Measurements from ENCODE around the gene LYPD5.
"Not testable (repeated sequence)": the region's sequence is repeated elsewhere in the genome, so short reads cannot be mapped to it uniquely, and the experiment has no call there.

Gene LYPD5, protein sequence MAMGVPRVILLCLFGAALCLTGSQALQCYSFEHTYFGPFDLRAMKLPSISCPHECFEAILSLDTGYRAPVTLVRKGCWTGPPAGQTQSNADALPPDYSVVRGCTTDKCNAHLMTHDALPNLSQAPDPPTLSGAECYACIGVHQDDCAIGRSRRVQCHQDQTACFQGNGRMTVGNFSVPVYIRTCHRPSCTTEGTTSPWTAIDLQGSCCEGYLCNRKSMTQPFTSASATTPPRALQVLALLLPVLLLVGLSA

GRCh38 chr19:43802216-43802951 is at the start of gene LYPD5:
LYPD5 (minus strand) TSS chr19:43802447; CDS start chr19:43802380, 67 bp downstream.
- no peak for DNase-seq

GRCh38 chr19:43848821-43849220 is 46.6 kb upstream of the LYPD5 start:
- DNase-seq: no peak

GRCh38 chr19:43847884-43848283 is 45.6 kb upstream of the LYPD5 start:
- no peak for DNase-seq

DNA sequence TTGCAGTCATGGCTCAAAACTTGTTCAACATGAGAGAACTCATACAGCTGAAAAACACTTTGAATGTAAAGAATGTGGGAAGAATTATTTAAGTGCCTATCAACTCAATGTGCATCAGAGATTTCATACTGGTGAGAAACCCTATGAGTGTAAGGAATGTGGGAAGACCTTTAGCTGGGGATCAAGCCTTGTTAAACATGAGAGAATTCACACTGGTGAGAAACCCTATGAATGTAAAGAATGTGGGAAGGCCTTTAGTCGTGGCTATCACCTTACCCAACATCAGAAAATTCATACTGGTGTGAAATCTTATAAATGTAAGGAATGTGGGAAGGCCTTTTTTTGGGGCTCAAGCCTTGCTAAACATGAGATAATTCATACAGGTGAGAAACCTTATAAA is 45.0 kb upstream of the LYPD5 start:
- no peak for DNase-seq

- DNase-seq: no peak
Measured at GRCh38 chr19:43842007-43842406, 39.8 kb upstream of the LYPD5 start.

GRCh38 chr19:43839139-43839538 is 36.9 kb upstream of the LYPD5 start:
- DNase-seq: no peak

GRCh38 chr19:43826787-43827754 is 24.8 kb upstream of the LYPD5 start, which contains the start of gene ZNF283:
ZNF283 (plus strand) TSS chr19:43827321; CDS start chr19:43833505, 6,184 bp downstream.
- peak; percentile 80 for DNase-seq

DNA sequence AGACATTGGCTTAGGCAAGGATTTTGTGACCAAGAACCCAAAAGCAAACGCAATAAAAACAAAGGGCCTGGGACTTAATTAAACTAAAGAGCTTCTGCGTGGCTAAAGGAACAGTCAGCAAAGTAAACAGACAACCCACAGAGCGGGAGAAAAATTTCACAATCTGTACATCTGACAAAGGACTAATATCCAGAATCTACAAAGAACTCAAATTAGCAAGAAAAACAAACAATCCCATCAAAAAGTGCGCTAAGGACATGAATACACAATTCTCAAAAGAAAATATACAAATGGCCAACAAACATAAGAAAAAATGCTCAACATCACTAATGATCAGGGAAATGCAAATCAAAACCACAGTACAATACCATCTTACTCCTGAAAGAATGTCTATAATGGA is 22.3 kb upstream of the LYPD5 start:
- DNase-seq: not testable (repeated sequence)

DNA sequence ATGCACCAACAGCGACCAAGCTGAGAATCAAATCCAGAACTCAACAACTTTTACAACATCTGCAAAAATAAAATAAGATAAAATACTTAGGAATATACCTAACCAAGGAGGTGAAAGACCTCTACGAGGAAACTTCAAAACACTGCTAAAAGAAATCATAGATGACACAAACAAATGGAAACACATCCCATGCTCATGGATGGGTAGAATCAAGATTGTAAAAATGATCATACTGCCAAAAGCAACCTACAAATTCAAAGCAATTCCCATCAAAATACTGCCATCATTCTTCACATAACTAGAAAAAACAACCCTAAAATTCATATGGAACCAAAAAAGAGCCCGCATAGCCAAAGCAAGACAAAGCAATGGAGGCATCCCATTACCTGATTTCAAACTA is 21.6 kb upstream of the LYPD5 start:
- DNase-seq: not testable (repeated sequence)

GRCh38 chr19:43820884-43821215 is 18.6 kb upstream of the LYPD5 start:
- no peak for DNase-seq

DNA sequence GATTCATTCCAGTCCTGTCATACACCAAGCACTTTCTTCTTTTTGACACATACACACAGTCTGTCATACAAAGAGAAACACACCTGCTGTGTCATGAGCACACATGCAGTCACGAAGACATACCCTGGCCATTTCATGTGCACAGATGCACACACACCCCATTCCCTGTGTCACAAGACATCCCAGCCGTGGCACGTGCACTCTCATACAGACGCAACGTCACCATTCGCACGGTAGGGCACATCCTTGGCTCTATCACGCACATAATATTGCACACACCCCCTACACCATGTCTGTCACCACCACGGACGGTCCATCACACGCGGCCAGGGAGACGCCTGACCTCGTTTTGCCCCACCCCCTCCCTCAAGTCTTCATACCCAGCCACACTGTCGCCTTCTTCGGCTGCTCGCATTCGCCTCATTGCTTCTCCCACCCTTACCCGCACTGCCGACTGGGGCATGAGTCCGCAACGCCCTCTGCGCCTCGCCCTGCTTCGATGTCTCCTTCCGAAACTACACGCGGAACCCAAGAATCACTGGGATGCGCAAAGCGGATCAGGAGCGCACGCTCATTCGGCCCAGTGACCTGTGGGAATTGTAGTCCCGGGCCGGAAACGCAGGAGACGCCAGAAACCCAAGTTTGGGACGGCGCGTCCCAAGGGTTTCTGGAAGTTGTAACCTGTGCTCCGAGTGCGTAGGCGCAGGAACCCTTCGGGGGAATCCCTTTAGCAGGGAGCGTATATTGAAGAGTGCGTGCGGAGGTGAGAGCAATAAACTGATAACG is 18.0 kb upstream of the LYPD5 start:
- no peak for DNase-seq

DNA sequence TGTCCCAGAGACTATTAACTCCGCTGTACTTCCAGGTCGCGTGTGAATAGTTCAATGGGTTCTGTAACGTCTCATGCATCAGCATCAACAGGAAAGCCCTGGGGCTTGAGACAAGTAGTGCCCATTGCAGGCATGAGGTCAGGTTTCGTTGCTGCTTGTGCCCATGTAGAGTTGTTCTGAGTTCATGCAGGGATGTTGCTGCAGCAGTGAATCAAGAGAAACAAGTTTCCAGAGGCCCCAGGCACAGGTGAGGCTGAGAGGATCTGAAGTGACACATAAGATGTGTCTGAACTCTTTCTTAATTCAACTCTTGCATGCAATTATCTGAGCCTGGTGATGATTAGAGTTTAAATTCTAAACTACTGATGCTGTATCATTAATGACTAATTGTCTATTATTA is 16.3 kb upstream of the LYPD5 start:
- no peak for DNase-seq

DNA sequence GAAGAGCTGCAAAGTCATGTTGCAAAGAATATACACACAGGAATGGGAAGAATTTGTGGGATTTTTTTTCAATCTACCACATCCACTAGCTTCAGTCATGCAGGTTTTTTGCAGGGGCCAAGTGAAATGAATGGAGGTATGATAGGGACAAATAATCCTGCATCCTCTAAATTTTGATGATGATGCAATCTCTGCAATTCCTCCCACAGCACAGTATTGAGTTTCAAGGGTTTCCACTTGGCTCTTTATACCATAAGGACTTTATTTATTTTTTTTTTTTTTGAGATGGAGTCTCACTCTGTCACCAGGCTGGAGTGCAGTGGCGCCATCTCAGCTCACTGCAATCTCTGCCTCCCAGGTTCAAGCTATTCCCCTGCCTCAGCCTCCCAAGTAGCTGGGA is 15.2 kb upstream of the LYPD5 start:
- not testable (repeated sequence) for DNase-seq

DNA sequence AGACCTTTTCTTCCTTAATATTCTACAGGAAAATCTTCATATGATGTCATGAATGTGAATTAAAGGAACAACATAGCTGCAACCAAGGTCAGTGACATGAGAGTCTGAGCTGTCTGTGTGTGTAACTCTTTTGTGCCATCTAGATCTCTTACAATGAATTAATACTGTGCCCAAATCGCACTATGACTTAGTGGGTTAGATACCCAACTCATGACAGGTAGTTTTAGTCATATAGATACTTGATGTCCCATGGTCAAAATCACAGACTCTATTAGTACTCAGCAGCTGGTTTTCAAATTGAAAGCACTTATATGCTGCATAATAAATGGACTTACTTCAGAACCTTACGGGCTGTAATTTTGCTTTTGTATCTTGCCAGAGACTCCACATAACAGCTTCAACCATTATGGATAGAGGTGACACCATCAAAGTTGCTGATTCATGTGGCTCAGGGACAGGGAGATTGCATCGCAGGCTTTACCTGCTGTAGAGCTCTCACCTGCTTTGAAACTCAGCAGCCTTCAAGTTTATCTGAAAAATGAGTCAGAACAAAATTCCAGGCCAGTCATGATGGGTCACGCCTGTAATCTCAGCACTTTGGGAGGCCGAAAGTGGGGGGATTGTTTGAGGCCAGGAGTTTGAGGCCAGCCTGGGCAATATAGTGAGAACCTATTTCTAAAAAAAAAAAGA is 12.6 kb upstream of the LYPD5 start:
- no peak for DNase-seq

- no peak for DNase-seq
Measured at GRCh38 chr19:43812688-43813087, 10.4 kb upstream of the LYPD5 start.

DNA sequence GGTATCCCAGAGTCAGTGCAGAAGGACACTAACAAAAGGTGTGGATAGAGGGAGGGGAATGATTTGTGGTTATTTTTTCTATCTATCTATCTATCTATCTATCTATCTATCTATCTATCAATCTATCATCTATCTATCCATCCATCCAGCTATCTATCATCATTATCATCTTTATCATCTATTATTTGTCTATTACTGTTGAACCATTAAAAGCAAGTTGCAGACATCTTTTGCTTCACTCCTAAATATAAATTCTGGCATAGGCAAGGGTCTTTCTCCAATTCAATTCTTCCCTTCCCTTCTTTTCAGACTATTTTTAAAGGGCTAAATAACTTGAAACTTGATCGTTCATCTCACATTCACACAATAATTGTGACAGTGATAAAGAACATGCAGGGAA is 10.0 kb upstream of the LYPD5 start:
- DNase-seq: no peak

GRCh38 chr19:43811837-43812236 is 9.6 kb upstream of the LYPD5 start:
- no peak for DNase-seq

DNA sequence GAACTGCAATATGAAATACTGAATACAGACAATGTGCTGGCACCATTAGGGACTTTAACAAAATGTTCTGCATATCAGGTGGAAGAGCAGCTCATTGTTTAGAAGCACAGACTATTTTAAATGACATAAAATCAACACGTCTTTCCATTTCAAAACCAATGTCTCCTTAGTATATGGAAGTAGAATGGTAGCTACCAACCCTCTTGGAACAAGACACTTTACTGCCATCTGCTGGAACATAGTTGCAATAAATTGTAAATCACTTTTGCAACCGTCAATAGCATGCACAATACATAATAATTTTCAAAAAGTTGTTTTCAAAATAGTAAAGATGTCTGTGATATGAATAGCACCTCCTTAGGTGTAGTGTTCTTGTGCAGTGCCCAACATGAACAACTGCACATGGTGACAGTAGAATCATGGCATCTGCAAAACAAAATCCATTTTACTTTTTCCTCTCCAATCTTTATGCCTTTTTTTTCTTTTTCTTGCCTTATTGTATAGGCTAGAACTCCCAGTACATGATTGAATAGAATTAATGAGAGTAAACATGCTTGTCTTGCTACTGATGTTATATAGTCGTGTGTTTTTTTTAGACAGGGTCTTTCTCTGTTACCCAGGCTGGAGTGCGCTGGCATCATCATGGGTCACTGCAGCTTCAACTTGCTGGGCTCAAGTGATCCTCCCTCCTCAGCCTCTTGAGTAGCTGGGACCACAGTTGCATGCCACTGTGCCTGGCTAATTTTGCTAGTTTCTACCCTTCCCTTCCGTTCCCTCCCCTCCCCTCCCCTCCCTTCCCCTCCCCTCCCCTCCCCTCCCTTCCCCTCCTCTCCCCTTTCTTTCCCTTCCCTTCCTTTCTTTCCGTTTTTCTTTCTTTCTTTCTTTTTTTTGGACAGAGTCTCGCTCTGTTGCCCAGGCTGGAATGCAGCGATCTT is 7.8 kb upstream of the LYPD5 start:
- DNase-seq: peak; percentile 23

DNA sequence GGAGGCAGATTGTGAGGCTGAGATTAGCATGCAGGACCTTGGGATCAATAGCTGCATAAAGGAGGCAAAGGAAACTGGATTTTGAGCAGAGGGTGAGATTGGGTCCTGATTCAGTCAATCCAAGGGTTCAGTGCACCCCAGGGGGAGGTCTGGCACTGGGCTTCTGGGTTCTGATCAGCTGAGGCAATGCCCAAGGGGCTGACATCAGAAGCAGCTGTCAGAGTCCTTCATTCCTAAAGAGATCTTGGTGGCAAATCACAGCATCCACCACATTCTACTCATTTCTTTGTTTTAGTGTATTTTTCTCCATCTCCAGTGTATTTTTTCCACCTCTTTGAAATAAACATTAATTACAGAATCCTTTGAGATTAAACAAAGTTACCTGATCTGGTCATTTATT is 5.4 kb upstream of the LYPD5 start:
- DNase-seq: no peak

GRCh38 chr19:43806848-43807247 is 4.6 kb upstream of the LYPD5 start:
- no peak for DNase-seq

DNA sequence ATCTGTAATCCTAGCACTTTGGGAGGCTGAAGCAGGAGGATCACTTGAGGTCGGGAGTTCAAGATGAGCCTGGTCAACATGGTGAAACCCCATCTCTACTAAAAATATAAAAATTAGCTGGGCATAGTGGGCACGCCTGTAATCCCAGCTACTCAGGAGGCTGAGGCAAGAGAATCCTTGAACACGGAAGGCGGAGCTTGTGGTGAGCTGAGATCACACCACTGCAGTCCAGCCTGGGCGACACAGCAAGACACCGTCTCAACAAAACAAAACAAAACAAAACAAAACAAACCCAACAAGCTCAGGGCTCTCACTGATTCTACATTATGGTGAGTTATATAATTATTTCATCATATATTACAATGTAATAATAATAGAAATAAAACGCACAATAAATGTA is 4.2 kb upstream of the LYPD5 start:
- DNase-seq: not testable (repeated sequence)
